ENCODE data around the gene ADAM12. TPM values are rescaled to one million over a fixed set of nuclear protein-coding genes. Genes with fewer than 3 reads are reported as not detected.

The ADAM12 gene
- total RNA-seq, 1 experiment from 2014 or later, result not detected

DNA sequence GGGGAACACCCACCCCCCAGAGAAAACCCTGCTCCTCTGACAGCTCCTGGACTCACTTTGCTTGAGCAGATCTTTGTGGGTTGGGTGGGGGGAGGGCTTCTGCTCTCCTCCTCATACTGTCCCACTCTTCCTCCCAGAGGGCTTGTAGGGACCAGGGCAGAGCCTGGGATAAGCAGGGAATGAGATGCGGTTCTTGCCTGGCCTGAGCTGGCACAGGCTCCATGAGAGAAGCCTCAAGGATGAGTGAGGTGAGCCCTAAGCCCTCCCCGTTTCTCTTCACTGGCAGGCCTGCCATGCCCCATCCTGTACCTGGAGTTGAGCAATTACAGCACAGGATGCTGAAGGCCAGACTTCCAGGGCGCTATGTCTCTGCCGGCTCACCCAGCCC is 134.7 kb downstream of the ADAM12 start:
- Histone ChIP-seq H3K27ac (ENCODE audit: low read depth, low read length) (no peak overlapping the region), H2AFZ (ENCODE audit: low read depth, low read length, poor library complexity, severe bottlenecking) (no peak overlapping the region), H3K27me3 (ENCODE audit: insufficient read depth, low read length) (peaks cover 14% of the 10 kb centered on the region; the same call in 1 of the 2 replicates), H3K9me2 (ENCODE audit: insufficient read depth) (no peaks in the 10 kb centered on the region), H4K20me1 (ENCODE audit: insufficient read depth) (no peaks in the 10 kb centered on the region), H3K4me2 (ENCODE audit: low read length) (peak overlapping the region; percentile 6; the same call in 1 of the 2 replicates), H3K79me2 (ENCODE audit: insufficient read depth, low read length) (no peaks in the 10 kb centered on the region), H3K9ac (ENCODE audit: low read length) (no peak overlapping the region), H3K9me3 (ENCODE audit: control insufficient read depth in 1 of 2, insufficient read depth in 1 of 2, low read depth in 1 of 2, low read length in 2 of 2) (no peaks in the 10 kb centered on the region), H3K4me3 (replicated peaks in 1 of 2; ENCODE audit: low read depth in 1 of 2, low read length in 2 of 2) (no peak overlapping the region), H3K36me3 (ENCODE audit: control insufficient read depth in 1 of 2, insufficient read depth in 2 of 2, low read length in 2 of 2) (no peaks in the 10 kb centered on the region), H3K4me1 (ENCODE audit: control insufficient read depth in 1 of 2, insufficient read depth in 2 of 2, low read length in 2 of 2) (peaks cover 0 to 13% of the 10 kb centered on the region in 2 experiments; a peak in 2 of 4 replicates)
- ChIA-PET RAD21 (ENCODE audit: low non-redundant PET in 1 of 2, low total read pairs in 2 of 2, uncharacterized antibody in 2 of 2, unreplicated experiment in 2 of 2) (no interaction called here), CTCF (no interaction called here), POLR2A (no interaction called here)
- BruUV-seq (replicated peaks), result no TSS peak
- ATAC-seq (peak; percentile 28; the same call in 1 of the 2 replicates), DNase-seq (ENCODE audit: low read depth, low spot score) (no peak)
- intact Hi-C loops (cut with micrococcal nuclease), result no loop called here
- no peak for TF ChIP-seq EZH2 (IDR thresholded peaks at IDR 0.05)
- TF ChIP-seq CBX3 (IDR thresholded peaks at IDR 0.05; ENCODE audit: low read depth), result no peak
- no peak for TF ChIP-seq ZFX (IDR thresholded peaks at IDR 0.05)
- TF ChIP-seq EZH2phosphoT487 (IDR thresholded peaks at IDR 0.05; ENCODE audit: borderline replicate concordance), result no peak
- TF ChIP-seq EGR1 (IDR thresholded peaks at IDR 0.05; ENCODE audit: low read depth), result no peak
- TF ChIP-seq SRF (IDR thresholded peaks at IDR 0.05; ENCODE audit: low read depth), result no peak
- TF ChIP-seq, protein P1, sequence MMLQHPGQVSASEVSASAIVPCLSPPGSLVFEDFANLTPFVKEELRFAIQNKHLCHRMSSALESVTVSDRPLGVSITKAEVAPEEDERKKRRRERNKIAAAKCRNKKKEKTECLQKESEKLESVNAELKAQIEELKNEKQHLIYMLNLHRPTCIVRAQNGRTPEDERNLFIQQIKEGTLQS (IDR thresholded peaks at IDR 0.05), result no peak
- no peak for TF ChIP-seq YY1 (IDR thresholded peaks at IDR 0.05; ENCODE audit: extremely low read depth, insufficient replicate concordance, low read depth, low read length)
- TF ChIP-seq JUND (IDR thresholded peaks at IDR 0.05), result no peak
- TF ChIP-seq ELF1 (IDR thresholded peaks at IDR 0.05; ENCODE audit: borderline replicate concordance, low read depth), result no peak
- no peak for TF ChIP-seq POLR2AphosphoS5 (IDR thresholded peaks at IDR 0.05; ENCODE audit: low read depth, low read length)
- TF ChIP-seq ZNF274 (IDR thresholded peaks at IDR 0.05; ENCODE audit: low read depth, low read length), result no peak
- TF ChIP-seq, protein P2, sequence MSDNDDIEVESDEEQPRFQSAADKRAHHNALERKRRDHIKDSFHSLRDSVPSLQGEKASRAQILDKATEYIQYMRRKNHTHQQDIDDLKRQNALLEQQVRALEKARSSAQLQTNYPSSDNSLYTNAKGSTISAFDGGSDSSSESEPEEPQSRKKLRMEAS (IDR thresholded peaks at IDR 0.05), result no peak
- no peak for TF ChIP-seq SP1 (IDR thresholded peaks at IDR 0.05; ENCODE audit: low read depth)
- no peak for TF ChIP-seq SIN3A (IDR thresholded peaks at IDR 0.05; ENCODE audit: low read depth)
